Measurements from ENCODE around the gene PDE12.

DNA sequence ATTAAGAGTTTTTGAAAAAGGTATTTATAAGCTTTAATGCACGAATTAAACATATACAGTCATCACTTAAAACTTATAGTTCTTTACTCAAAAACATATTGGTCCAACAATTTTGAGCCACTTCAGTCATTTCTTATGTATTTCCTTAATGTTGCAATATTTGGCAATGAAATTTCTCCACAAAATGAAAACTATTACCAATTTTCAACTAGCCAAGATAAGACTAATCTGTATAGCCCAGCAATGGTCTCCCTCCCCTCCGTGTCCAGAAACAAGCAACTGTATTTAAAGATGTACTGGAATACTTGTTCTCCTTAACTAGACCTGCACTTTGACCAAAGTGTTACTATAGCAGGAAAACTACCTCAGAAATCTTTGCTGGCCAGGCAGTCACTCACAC, 31.8 kb downstream of the PDE12 start:
- TF ChIP-seq POLR2A (IDR thresholded peaks at IDR 0.05; ENCODE audit: low read depth, low read length) (no peak), POLR2AphosphoS5 (IDR thresholded peaks at IDR 0.05; ENCODE audit: low read depth, low read length) (no peak), TAF1 (IDR thresholded peaks at IDR 0.05; ENCODE audit: borderline replicate concordance, low read depth, low read length) (no peak)
